Posterior cingulate gyrus (tissue), 11 donors: ENCODE data around the gene TSPYL4.
"Not testable (repeated sequence)": the region's sequence is repeated elsewhere in the genome, so short reads cannot be mapped to it uniquely, and the experiment has no call there.

Source experiments
- DNase-seq, 10 donors: peaks; one replicate each; pipeline versions ENCODE4 v3.0.0 to v3.0.0-alpha.2; 2020 to 2021; ENCODE audit warnings: mixed read lengths in 3 of 10
- intact Hi-C: fragments of 100-400 bp; cut with DNase I; formaldehyde crosslinking; loops from one replicate; pipeline ENCODE4 v1.15.1; 2023

Gene TSPYL4

GRCh38 chr6:116253505-116254296 lies at the start of gene TSPYL4:
TSS of gene TSPYL4 (minus strand) at chr6:116254075. CDS start at chr6:116254008, 67 bp downstream.
- peak; percentile 87 to 99 (median 94) for DNase-seq
- intact Hi-C loops, result loop anchor here (1.0 kb wide), 1 partner anchor 24 kb away; no protein-coding TSS in a partner anchor

DNA sequence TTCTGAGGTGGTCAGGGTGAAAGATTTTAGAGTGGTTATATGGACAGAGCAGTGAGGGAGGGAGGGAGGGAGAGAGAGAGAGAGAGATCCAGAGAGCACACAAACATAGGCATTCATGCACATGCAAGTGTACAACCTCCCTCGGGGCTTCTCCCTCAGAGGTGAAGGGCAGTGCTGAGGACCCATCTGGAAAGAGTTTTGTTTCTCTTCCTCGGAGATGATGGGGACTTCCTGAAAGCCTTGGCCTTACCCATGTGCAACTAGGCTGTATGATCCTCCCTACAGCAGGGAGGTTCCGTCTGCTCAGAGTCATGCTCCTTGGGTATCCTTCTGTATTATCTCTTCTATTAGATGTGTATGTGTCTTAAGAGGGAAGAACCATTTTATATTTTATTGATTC lies 47.2 kb upstream of the TSPYL4 start:
- DNase-seq, result no peak
- intact Hi-C loops, result no loop called here

- intact Hi-C loops, result no loop called here
- DNase-seq, result no peak
Observed at GRCh38 chr6:116300566-116300965, 46.7 kb upstream of the TSPYL4 start.

DNA sequence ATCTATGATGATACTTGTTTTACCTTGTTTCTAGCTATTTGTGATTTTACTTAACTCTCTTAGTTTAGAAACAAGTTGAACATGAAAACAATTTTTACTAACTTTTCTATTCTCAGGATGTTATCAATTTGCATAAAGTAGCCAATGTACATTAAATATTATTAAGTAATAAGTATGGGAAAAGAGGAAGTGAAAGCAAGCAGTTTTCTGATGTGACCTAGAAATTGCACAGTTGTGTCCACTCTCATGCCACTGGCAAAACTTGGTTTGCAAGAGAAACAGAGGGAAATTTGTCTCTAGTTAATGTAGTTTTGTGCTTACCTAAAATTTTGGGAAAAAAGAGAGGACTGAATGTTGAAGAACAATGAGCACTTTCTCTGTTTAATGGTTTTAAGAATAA lies 45.1 kb upstream of the TSPYL4 start:
- no peak for DNase-seq
- intact Hi-C loops, result no loop called here

- DNase-seq, result no peak
- intact Hi-C loops, result no loop called here
Observed at GRCh38 chr6:116298273-116298672, 44.4 kb upstream of the TSPYL4 start.

- DNase-seq, result no peak
- intact Hi-C loops, result no loop called here
Observed at GRCh38 chr6:116292553-116292952, 38.7 kb upstream of the TSPYL4 start.

- no peak for DNase-seq
- intact Hi-C loops, result no loop called here
Observed at GRCh38 chr6:116291701-116292396, 38.0 kb upstream of the TSPYL4 start.

- intact Hi-C loops, result no loop called here
- DNase-seq, result no peak
Observed at GRCh38 chr6:116290799-116291198, 36.9 kb upstream of the TSPYL4 start.

DNA sequence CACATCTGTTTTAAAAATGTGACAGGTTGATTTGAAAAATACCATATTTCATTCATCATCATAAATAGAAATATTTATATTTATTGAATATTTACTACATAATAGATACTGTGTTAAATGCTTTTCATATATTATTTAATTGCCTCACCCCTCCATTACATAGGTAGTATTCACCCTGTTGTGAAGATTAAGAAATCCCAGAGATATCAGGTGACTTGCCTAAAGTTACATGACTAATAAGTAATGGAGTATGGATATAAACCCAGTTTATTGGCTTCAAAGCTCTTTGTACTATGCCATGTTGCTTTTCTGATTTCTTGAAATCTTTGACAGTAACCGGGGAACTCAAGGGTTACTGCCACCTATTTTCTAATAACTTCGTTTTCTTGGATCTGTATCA lies 36.0 kb upstream of the TSPYL4 start:
- intact Hi-C loops, result no loop called here
- DNase-seq, result no peak

DNA sequence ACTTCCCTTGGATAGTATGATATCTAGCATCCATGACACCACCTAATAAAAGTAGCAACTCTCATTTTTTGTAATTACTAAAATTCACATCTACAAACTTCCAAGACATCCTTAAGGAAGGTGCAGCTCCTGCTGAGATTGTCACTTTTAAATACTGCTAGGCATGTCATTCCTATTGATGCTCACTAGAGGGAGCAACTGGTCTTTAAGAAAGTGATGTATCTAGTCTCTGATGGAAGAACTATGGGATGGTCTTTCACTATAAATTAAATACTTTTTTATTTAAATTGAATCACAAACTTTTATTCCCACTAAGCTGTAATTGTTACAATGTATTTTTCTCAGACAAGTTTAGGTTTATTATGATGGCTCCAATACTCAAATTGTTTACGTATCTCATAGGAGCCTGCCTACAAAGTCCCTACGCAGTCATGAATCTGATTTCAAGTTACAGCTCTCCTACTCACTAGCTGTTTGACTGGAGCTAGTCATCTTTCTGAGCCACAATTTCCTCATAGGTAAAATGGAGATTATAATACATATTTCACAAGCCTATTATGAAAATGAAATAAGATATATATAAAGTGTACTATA lies 33.9 kb upstream of the TSPYL4 start:
- intact Hi-C loops, result loop anchor here (1.0 to 2.0 kb wide), 2 partner anchors 245 to 274 kb away; no protein-coding TSS in a partner anchor
- no peak for DNase-seq

- no peak for DNase-seq
- intact Hi-C loops, result loop anchor here (1.0 to 2.0 kb wide), 2 partner anchors 246 to 274 kb away; no protein-coding TSS in a partner anchor
Observed at GRCh38 chr6:116286773-116287358, 33.0 kb upstream of the TSPYL4 start.

GRCh38 chr6:116284984-116285383 lies 31.1 kb upstream of the TSPYL4 start:
- DNase-seq, intact Hi-C loops: not testable (repeated sequence)

GRCh38 chr6:116283191-116283590 lies 29.3 kb upstream of the TSPYL4 start:
- intact Hi-C loops, result no loop called here
- no peak for DNase-seq

DNA sequence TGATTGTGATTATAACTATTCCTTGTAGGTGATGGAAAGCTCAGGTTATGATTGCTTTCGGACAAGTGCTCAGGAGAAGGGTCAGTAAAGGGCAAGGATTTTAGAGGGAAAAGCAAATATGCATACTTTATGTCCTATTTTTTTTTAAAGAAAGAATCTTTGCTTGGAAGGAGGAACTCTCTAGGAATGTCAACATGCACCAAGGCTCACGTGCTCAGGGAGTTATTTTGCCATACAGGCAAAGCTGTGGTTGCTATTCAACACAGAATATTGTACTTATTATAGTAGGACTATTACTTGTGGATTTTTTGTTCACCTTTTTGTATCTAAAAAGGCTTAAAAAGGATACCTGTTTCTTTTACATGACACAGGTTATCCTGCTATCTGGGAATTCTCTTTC lies 28.8 kb upstream of the TSPYL4 start:
- DNase-seq, result no peak
- intact Hi-C loops, result no loop called here

DNA sequence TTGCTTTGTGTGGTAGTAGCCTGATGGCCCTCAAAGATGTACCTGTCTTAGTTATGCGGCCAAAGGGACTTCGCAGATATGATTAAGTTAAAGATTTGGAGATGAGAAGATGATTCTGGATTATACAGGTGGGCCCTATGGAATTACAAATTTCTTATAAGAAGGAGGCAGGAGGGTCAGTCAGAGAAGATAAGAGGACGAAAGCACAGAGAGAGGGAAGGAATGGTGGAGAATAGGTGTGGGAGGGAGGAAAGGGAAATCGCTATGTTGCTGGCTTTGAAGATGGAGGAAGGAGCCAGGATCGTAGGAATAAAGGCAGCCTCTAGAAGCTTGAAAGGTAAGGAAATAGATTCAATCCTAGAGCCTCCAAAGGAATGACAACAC lies 27.1 kb upstream of the TSPYL4 start:
- no peak for DNase-seq
- intact Hi-C loops, result no loop called here

DNA sequence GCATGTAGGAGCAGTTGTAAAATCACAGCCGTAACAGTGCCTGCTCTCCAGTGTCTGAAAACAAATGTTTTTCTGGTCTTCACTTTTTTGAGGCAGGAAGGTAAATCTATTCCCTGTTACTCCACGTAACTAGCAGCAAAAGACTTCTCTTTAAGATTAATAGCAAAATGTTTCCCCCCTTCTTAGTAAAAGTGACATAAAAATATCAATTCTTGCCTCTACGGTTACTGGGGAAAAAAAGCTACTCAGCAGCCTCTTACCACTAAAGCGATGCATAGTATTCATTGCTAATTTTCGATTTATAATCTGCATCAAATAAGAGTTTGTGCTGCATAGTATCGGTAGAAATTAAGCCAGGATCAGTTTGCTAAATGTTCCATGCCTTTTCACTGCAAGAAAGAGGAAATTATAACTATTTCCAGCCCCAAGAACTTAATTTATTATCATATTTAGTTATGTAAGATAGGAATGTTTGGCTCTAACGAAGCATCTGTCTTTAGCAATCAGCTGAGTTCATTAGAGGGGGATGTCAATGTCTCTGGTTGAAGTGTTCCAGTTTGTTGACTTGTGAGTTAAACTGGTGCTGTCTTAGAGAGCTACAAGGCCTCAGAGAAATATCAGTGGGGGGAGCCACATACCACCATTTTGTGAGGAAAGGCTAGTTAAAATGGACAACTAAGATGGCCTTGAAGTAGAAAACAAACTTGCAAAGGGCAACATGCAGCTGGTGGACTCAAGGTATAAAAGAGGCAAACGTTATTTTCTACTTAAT lies 26.5 kb upstream of the TSPYL4 start:
- no peak for DNase-seq
- intact Hi-C loops, result no loop called here

DNA sequence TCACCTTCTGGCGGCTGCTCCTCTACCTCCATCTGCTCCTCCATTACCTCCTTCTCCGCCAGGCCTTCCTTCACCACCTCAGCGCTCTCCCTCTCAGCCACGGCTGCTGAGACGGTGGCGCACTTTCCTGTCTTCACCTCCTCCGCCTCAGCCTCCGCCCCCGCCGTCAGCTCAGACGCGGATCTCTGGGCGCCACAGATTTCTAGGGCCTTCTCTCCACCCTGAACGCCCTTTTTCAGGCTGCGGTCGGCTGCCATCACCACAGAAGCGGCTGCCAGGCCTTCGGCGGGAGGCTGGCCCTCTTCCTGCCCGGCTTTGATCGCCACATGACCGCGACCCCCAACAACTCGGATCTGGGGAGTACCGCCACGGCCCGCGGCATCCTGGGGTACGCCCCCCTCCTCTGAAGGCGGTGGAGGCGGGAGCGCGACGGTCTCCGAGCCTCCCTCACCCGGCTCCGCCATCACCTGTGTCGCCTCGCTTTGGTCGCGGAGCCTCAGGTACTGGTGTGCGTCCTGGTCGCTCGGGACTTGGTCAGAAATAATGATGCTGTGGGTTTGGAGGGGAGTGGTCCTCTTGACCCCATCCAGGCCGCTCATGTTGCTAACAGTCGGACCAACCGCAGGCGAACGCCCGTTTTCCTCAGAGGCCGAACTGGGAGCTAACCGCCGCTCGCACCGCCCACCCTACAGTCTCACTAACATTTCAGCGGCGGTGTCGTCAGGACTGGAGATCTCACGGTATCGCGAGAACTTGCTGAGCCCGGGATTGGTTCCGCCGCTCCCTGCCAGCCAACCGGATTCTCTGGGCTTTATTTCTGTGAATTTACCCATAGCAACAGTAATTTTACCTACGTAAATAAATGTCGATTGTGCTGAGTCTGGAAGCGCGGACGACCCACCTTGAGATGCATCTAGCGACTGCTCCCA lies 25.6 kb upstream of the TSPYL4 start, which contains the start of gene TSPYL1:
TSS of gene TSPYL1 (minus strand) at position 699 of the 929 bp plus-strand sequence. CDS start at position 599, 100 bp downstream.
- DNase-seq, result peak; percentile 90 to 99 (median 96)
- intact Hi-C loops, result loop anchor here (1.0 kb wide), 1 partner anchor 292 kb away; the partner anchor contains the start of gene RWDD1

GRCh38 chr6:116278854-116279231 lies 25.0 kb upstream of the TSPYL4 start:
- DNase-seq, result peak in 3 of 10 donors; percentile 10 to 84 (median 46)
- intact Hi-C loops, result loop anchor here (1.0 kb wide), 1 partner anchor 292 kb away; the partner anchor contains the start of gene RWDD1

DNA sequence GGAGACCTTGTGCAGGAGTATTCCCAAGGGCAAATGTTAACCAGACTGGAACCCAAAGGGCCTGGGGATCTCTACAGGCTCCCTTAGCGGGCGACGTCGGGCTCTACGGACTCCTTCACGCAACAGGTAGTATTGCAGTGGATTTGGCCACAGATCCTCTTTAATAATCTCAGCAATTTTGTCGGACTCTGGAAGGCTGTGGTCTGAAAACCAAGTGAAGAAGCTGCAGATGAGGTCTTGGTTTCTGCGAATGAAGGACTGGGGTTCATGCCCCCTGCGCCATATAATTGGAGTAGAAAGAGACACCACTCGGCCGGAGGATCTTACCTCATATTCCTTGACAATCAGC lies 24.6 kb upstream of the TSPYL4 start:
- intact Hi-C loops, result no loop called here
- DNase-seq, result peak in 1 of 10 donors; percentile 75
